Measurements from ENCODE around the gene ATP6V0E1. TPM values are rescaled to one million over a fixed set of nuclear protein-coding genes. Genes with fewer than 3 reads are reported as not detected.

The ATP6V0E1 gene
- total and polyA plus RNA-seq, 2 donors (not counting 3 experiments of a cell fraction or from before 2014, with no cell fraction given): 217 to 278 TPM

DNA sequence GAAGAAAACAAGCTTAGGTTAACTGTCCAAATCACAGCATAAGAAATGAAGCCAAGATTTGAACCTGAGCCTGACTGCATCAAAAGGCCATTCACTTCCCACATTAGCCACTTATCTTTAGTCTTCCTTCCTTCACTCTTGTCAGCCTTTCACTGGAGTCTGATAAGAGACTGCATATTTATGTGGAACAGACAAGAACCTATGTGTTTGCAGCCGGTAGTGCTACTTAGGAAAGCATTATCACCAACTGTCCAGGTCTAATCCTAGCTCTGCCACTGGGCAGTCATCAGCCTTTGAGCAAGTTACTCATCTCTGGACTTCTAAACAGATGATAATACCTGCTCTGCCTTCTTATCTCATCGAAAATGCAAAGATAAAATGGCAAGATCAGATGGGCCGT lies 12.1 kb upstream of the ATP6V0E1 start:
- POLR2A ChIA-PET: interaction anchor here (1.2 kb wide), 1 partner anchor 12 kb away, joined by 4 read pairs; the partner anchor contains the start of gene RPL26L1
- Histone ChIP-seq H3K27ac (ENCODE audit: insufficient read depth, low read depth, low read length) (no peak overlapping the region), H3K4me2 (ENCODE audit: insufficient read depth, low read length) (no peak overlapping the region), H3K36me3 (ENCODE audit: control insufficient read depth in 2 of 2, extremely low read depth in 1 of 2, insufficient read depth in 2 of 2, low read length in 2 of 2) (peaks cover 0 to 5% of the 10 kb centered on the region in 2 experiments), H4K20me1 (replicated peaks; ENCODE audit: control insufficient read depth, extremely low read depth, insufficient read depth, low read length) (no peaks in the 10 kb centered on the region), H3K4me1 (ENCODE audit: control insufficient read depth, extremely low read depth, insufficient read depth, low read length) (no peaks in the 10 kb centered on the region), H3K9ac (replicated peaks; ENCODE audit: extremely low read depth, insufficient read depth, low read length) (no peak overlapping the region), H3K9me3 (replicated peaks; ENCODE audit: control insufficient read depth, insufficient read depth, low read length) (no peaks in the 10 kb centered on the region), H3K9me1 (replicated peaks; ENCODE audit: control insufficient read depth, extremely low read depth, insufficient read depth, low read length) (no peaks in the 10 kb centered on the region), H3K4me3 (replicated peaks in 1 of 3; ENCODE audit: insufficient read depth in 1 of 3, low read depth in 1 of 3, low read length in 3 of 3) (no peak overlapping the region), H2AFZ (ENCODE audit: low read depth, low read length) (no peak overlapping the region), H3K79me2 (ENCODE audit: control insufficient read depth, insufficient read depth, low read length) (no peaks in the 10 kb centered on the region), H3K27me3 (ENCODE audit: control insufficient read depth in 2 of 2, insufficient read depth in 2 of 2, low read length in 2 of 2) (no peaks in the 10 kb centered on the region)
- DNase-seq (ENCODE audit: low read depth, low spot score): no peak
- dilution Hi-C loops (cut with MboI; ENCODE audit: extremely low pct_ligation_motif_present, low sequenced_read_pairs): no loop called here
- TF ChIP-seq JUN (IDR thresholded peaks at IDR 0.05; ENCODE audit: borderline replicate concordance, insufficient read depth, insufficient read length, low read depth) (no peak), FOS (IDR thresholded peaks at IDR 0.05; ENCODE audit: borderline replicate concordance, insufficient read depth, low read length) (no peak), MAX (IDR thresholded peaks at IDR 0.05; ENCODE audit: insufficient read depth, insufficient read length) (no peak)
- no peak for FAIRE-seq
- intact Hi-C loops (cut with micrococcal nuclease): no loop called here
- BruUV-seq (replicated peaks): no TSS peak
- CTCF ChIA-PET: interaction anchor here (1.0 kb wide), 1 partner anchor 9 kb away, joined by 4 read pairs; no protein-coding TSS in a partner anchor

DNA sequence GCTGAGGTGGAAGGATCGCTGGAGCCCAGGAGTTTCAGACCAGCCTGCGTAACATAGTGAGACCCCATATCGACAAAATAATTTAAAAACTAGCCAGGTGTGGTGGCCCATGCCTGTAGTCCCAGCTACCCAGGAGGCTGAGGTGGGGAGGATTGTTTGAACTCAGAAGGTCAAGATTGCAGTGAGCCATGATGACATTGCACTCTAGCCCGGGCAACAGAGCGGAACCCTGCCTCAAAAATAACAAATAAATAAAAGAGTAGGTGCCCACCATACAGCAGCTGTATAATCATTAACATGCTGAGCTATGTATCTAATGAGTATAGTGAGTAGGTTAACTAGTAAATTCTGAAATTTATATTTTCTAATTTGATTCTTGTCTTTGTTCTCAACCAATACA lies 11.0 kb upstream of the ATP6V0E1 start:
- no peaks in the 10 kb centered on the region for H3K27me3 ChIP-seq (ENCODE audit: control insufficient read depth in 2 of 2, insufficient read depth in 2 of 2, low read length in 2 of 2)
- H3K4me2 ChIP-seq (ENCODE audit: insufficient read depth, low read length): no peak overlapping the region
- no peaks in the 10 kb centered on the region for H3K79me2 ChIP-seq (ENCODE audit: control insufficient read depth, insufficient read depth, low read length)
- no peaks in the 10 kb centered on the region for H3K9me1 ChIP-seq (replicated peaks; ENCODE audit: control insufficient read depth, extremely low read depth, insufficient read depth, low read length)
- no peak for DNase-seq (ENCODE audit: low read depth, low spot score)
- dilution Hi-C loops (cut with MboI; ENCODE audit: extremely low pct_ligation_motif_present, low sequenced_read_pairs) (no loop called here), intact Hi-C loops (cut with micrococcal nuclease) (no loop called here)
- peaks cover 0 to 5% of the 10 kb centered on the region in 2 experiments for H3K36me3 ChIP-seq (ENCODE audit: control insufficient read depth in 2 of 2, extremely low read depth in 1 of 2, insufficient read depth in 2 of 2, low read length in 2 of 2)
- no peaks in the 10 kb centered on the region for H4K20me1 ChIP-seq (replicated peaks; ENCODE audit: control insufficient read depth, extremely low read depth, insufficient read depth, low read length)
- H3K9ac ChIP-seq (replicated peaks; ENCODE audit: extremely low read depth, insufficient read depth, low read length): no peak overlapping the region
- H3K4me1 ChIP-seq (ENCODE audit: control insufficient read depth, extremely low read depth, insufficient read depth, low read length): no peaks in the 10 kb centered on the region
- ChIA-PET CTCF (no interaction called here), POLR2A (interaction anchor here (1.2 kb wide), 1 partner anchor 14 kb away, joined by 4 read pairs; the partner anchor contains the start of gene RPL26L1)
- no peak for FAIRE-seq
- H3K4me3 ChIP-seq (replicated peaks in 1 of 3; ENCODE audit: insufficient read depth in 1 of 3, low read depth in 1 of 3, low read length in 3 of 3): no peak overlapping the region
- no peak overlapping the region for H3K27ac ChIP-seq (ENCODE audit: insufficient read depth, low read depth, low read length)
- no TSS peak for BruUV-seq (replicated peaks)
- TF ChIP-seq JUN (IDR thresholded peaks at IDR 0.05; ENCODE audit: borderline replicate concordance, insufficient read depth, insufficient read length, low read depth) (no peak), POLR2A (IDR thresholded peaks at IDR 0.05; ENCODE audit: low read depth, low read length) (no peak), CTCF (IDR thresholded peaks at IDR 0.05; ENCODE audit: extremely low read depth in 1 of 2, insufficient read depth in 1 of 2, low read depth in 1 of 2, low read length in 2 of 2) (no peak), POLR2AphosphoS5 (IDR thresholded peaks at IDR 0.05; ENCODE audit: insufficient read depth, low read depth, low read length) (no peak), MYC (IDR thresholded peaks at IDR 0.05; ENCODE audit: low read depth, low read length) (no peak), FOS (IDR thresholded peaks at IDR 0.05; ENCODE audit: borderline replicate concordance, insufficient read depth, low read length) (no peak), GATA2 (IDR thresholded peaks at IDR 0.05; ENCODE audit: insufficient read depth, insufficient read length, low read depth, low read length) (no peak), MAX (IDR thresholded peaks at IDR 0.05; ENCODE audit: insufficient read depth, insufficient read length) (no peak), EZH2 (IDR thresholded peaks at IDR 0.05; ENCODE audit: borderline replicate concordance, low read depth, low read length, severe bottlenecking) (no peak)
- no peak overlapping the region for H2AFZ ChIP-seq (ENCODE audit: low read depth, low read length)
- H3K9me3 ChIP-seq (replicated peaks; ENCODE audit: control insufficient read depth, insufficient read depth, low read length): no peaks in the 10 kb centered on the region

Data from endothelial cell of umbilical vein (primary cell).